Measurements from ENCODE around the gene ATP6V0A1. TPM values are rescaled to one million over a fixed set of nuclear protein-coding genes. Genes with fewer than 3 reads are reported as not detected.

The ATP6V0A1 gene
- total RNA-seq, 4 donors from 2014 or later, result 81.6 to 126 (median 96.6) TPM

DNA sequence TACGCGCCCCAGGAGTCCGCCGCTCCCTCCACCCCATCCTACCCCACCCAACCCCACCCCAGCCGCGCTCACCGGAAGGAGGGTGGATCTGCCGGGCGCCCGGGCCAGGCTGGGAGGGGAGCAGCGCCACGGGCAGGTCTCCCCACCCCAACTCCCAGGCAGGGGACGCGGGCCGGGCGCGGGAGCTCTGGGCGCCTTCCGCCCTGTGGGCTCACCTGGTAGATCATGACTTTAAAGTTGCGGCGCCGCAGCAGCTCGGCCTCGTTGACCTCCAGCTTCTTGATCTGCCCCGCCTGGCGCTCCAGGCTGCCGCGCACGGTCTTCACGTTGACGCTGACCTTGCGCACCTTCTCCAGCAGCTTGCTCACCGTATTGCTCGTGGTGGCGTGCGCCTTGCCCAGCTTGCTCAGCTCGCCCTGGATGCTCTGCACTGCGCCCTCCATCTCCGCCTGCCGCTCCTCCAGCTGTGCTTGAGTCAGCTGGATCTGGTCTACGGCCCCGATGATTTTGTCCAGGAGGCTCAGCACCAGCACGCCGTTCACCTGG lies 36.2 kb upstream of the ATP6V0A1 start:
- TF ChIP-seq, protein P1, sequence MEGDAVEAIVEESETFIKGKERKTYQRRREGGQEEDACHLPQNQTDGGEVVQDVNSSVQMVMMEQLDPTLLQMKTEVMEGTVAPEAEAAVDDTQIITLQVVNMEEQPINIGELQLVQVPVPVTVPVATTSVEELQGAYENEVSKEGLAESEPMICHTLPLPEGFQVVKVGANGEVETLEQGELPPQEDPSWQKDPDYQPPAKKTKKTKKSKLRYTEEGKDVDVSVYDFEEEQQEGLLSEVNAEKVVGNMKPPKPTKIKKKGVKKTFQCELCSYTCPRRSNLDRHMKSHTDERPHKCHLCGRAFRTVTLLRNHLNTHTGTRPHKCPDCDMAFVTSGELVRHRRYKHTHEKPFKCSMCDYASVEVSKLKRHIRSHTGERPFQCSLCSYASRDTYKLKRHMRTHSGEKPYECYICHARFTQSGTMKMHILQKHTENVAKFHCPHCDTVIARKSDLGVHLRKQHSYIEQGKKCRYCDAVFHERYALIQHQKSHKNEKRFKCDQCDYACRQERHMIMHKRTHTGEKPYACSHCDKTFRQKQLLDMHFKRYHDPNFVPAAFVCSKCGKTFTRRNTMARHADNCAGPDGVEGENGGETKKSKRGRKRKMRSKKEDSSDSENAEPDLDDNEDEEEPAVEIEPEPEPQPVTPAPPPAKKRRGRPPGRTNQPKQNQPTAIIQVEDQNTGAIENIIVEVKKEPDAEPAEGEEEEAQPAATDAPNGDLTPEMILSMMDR (IDR thresholded peaks at IDR 0.05), result no peak
- TF ChIP-seq EP300 (IDR thresholded peaks at IDR 0.05), result no peak
- no peak for TF ChIP-seq POLR2A (IDR thresholded peaks at IDR 0.05)
- WGBS, 2 donors, result 0 to 1% methylated on average over 30 to 38 of the region's 44 CpGs
- no peak for DNase-seq (ENCODE audit: low spot score in 2 of 2)

DNA sequence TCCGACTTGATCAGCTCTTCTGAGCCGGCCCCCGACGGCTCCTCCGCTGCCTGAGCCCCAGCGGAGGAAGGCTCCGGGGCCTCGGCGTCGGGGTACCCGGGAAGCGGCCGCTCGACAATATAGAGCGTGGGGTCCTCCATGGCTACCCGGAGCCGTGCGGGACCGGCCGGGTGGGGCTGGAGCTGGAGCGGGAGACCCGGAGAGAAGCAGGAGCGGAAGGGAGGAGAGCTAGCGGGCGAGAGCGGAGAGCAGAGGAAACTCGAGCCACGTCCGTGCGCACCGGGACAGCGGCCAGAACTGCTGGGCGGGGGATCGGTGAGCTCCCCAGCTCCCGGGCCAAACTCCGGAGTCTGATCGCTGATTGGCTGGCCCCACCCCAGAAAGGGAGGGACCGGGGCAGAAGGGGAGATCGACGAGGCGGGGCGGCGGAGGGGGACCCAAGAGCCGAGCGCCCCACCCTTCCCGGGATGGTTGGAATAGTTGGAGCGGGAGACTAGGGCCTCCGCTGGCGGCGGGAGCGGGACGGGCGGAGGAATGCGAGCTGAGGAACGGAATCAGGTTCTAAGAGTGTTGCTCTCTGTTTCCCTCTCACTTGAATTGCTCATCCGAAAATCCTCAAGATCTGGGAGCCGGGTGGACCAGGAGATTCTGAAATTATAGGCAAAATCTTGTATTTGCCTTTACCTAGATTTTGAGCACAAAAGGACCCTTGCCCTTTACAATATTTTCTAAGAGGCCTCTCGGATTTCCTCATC lies 35.5 kb upstream of the ATP6V0A1 start, which contains the start of gene CAVIN1:
Gene CAVIN1 (minus strand): TSS at position 299 of the 755 bp plus-strand sequence. CDS start 159 bp downstream, at position 140.
- Histone ChIP-seq H3K36me3 (no peaks in the 10 kb centered on the region), H3K27ac (peak within 1 kb of the TSS; percentile 85 to 99 (median 92)), H3K4me1 (peaks cover 0 to 60% (median 25%) of the 10 kb centered on the region in 4 donors), H3K4me3 (peak within 1 kb of the TSS; percentile 60 to 98 (median 84)), H3K9me3 (no peaks in the 10 kb centered on the region), H3K27me3 (no peaks in the 10 kb centered on the region)
- TF ChIP-seq EP300 (IDR thresholded peaks at IDR 0.05) (peak; percentile 86 to 99), POLR2A (IDR thresholded peaks at IDR 0.05) (peak; percentile 93 to 95)
- TF ChIP-seq, protein P1 (IDR thresholded peaks at IDR 0.05), result peak in 2 of 5 experiments; percentile 31 to 38
- 0 to 2% methylated on average over 37 to 53 of the region's 58 CpGs for WGBS, 2 donors
- DNase-seq (ENCODE audit: low spot score in 2 of 2), result peak; percentile 99

More for the DNA sequence above, 36.2 kb upstream of the ATP6V0A1 start:
- Histone ChIP-seq H3K36me3 (no peaks in the 10 kb centered on the region), H3K9me3 (no peaks in the 10 kb centered on the region), H3K27ac (peak overlapping the region; percentile 85 to 99 (median 92)), H3K4me1 (peaks cover 0 to 62% (median 27%) of the 10 kb centered on the region in 4 donors), H3K4me3 (peak overlapping the region; percentile 60 to 98 (median 84)), H3K27me3 (no peaks in the 10 kb centered on the region)

DNA sequence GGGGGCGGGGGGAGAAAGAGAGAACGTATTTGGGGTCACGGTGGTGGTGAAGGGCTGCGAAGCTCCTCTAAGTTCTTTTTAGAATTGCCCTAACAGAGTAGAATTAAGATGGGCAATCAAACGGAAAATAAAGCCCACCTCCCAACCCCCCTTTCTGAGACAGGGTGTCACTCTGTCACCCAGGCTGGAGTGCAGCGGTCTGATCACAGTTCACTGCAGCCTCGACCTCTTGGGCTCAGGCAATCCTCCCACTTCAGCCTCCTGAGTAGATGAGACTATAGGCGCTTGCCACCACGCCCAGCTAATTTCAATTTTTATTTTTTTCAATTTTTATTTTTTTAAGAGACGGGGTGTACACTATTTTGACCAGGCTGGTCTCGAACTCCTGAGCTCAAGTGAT lies 34.9 kb upstream of the ATP6V0A1 start:
- Histone ChIP-seq H3K4me3 (peak overlapping the region; percentile 60 to 98 (median 84)), H3K4me1 (peaks cover 0 to 60% (median 27%) of the 10 kb centered on the region in 4 donors), H3K27me3 (no peaks in the 10 kb centered on the region), H3K27ac (peak overlapping the region; percentile 63 to 99 (median 90)), H3K36me3 (no peaks in the 10 kb centered on the region), H3K9me3 (no peaks in the 10 kb centered on the region)
- DNase-seq (ENCODE audit: low spot score in 2 of 2), result no peak
- TF ChIP-seq POLR2A (IDR thresholded peaks at IDR 0.05), result no peak
- no peak for TF ChIP-seq EP300 (IDR thresholded peaks at IDR 0.05)
- TF ChIP-seq, protein P1 (IDR thresholded peaks at IDR 0.05), result no peak
- 53 to 60% methylated on average over 11 of the region's 11 CpGs for WGBS, 2 donors

DNA sequence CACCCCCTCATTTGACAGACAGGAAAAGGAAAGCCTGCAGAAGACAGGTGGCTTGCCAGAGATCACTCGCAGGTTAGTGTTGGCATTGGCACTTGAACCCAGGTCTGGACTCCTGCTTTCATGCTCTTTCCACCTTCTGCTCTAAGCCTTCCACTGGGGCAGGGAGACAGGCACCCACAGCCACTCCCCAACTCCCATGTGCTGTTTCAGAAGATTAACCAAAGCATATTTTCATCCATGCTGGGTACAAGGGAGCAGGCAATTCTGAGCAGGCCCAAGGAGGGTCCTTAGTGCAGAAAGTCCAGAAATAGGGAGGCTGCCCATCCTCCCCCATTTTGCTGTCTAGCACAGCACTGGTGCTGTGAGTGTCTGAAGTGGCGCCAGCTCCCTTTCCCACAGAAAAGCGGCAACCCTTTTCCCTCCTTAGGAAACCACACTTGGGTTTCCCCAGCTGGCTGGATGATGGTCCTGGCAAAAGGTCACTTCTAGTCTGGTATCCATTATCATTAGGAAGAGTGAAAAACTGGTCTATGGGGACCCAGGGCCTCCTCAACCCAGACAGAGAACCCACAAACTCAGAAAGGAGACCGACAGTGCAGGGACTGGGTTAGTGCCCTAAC lies 33.6 kb upstream of the ATP6V0A1 start:
- Histone ChIP-seq H3K27ac (peak overlapping the region in 3 of 4 donors; percentile 17 to 99 (median 96)), H3K9me3 (no peaks in the 10 kb centered on the region), H3K36me3 (no peaks in the 10 kb centered on the region), H3K27me3 (no peaks in the 10 kb centered on the region), H3K4me1 (peaks cover 0 to 53% (median 30%) of the 10 kb centered on the region in 4 donors), H3K4me3 (no peak overlapping the region)
- WGBS, 2 donors, result 48 to 68% methylated on average over 4 of the region's 4 CpGs
- TF ChIP-seq, protein P1 (IDR thresholded peaks at IDR 0.05), result no peak
- TF ChIP-seq EP300 (IDR thresholded peaks at IDR 0.05) (no peak), POLR2A (IDR thresholded peaks at IDR 0.05) (no peak)
- DNase-seq (ENCODE audit: low spot score in 2 of 2), result no peak

All from tibial nerve (tissue), 4 donors.